Dermis microvascular lymphatic vessel endothelial cell (primary cell): ENCODE measurements around the gene GPR4. TPM values are rescaled to one million over a fixed set of nuclear protein-coding genes. Genes with fewer than 3 reads are reported as not detected.
A peak's percentile ranks its signal among the peaks of the same experiment; 100 is the strongest.
"Not testable (repeated sequence)": the region's sequence is repeated elsewhere in the genome, so short reads cannot be mapped to it uniquely, and the experiment has no call there.

Source experiments
- DNase-seq, 2 donors: peaks; one replicate each; pipeline versions ENCODE4 v3.0.0 to v3.0.0-alpha.2; 2010; ENCODE audit warnings: low read depth in 2 of 2
- total RNA-seq: library from RNA; depleted of rRNA; stranded (reverse); fragments of >200 nt; gene quantifications from 2 replicates; pipeline ENCODE4 v1.2.1, GENCODE V29; 2014

GPR4 gene
- total RNA-seq, 1 donor from 2014 or later, result 1.0 TPM

GRCh38 chr19:45623984-45624383, 22.0 kb upstream of the GPR4 start:
- no peak for DNase-seq

GRCh38 chr19:45621976-45622503, 20.0 kb upstream of the GPR4 start:
- DNase-seq, result no peak

- no peak for DNase-seq
These were observed 19.4 kb upstream of the GPR4 start for GRCh38 chr19:45621389-45621788.

- no peak for DNase-seq
These were observed 14.6 kb upstream of the GPR4 start for GRCh38 chr19:45616704-45617017.

GRCh38 chr19:45615795-45616703, 14.0 kb upstream of the GPR4 start:
- peak; percentile 85 to 98 for DNase-seq

GRCh38 chr19:45615056-45615455, 13.0 kb upstream of the GPR4 start:
- not testable (repeated sequence) for DNase-seq

GRCh38 chr19:45613926-45614725, 12.1 kb upstream of the GPR4 start:
- peak; percentile 77 to 92 for DNase-seq

- DNase-seq, result no peak
These were observed 6.9 kb upstream of the GPR4 start for GRCh38 chr19:45608948-45609347.

GRCh38 chr19:45607071-45608029, 5.3 kb upstream of the GPR4 start:
- DNase-seq, result peak; percentile 39 to 72

- DNase-seq, result no peak
These were observed 897 bp downstream of the GPR4 start for GRCh38 chr19:45601115-45601514.

- DNase-seq, result no peak
These were observed 1.6 kb downstream of the GPR4 start for GRCh38 chr19:45600340-45600885.

GRCh38 chr19:45599286-45599685, 2.7 kb downstream of the GPR4 start:
- DNase-seq, result no peak

GRCh38 chr19:45598267-45599001, 3.6 kb downstream of the GPR4 start:
- peak in 1 of 2 donors; percentile 55 for DNase-seq

- no peak for DNase-seq
These were observed 4.4 kb downstream of the GPR4 start for GRCh38 chr19:45597425-45598111.

GRCh38 chr19:45595814-45596213, 6.2 kb downstream of the GPR4 start:
- DNase-seq, result no peak

- DNase-seq, result no peak
These were observed 8.5 kb downstream of the GPR4 start for GRCh38 chr19:45593520-45593919.

- DNase-seq, result peak in 1 of 2 donors; percentile 37
These were observed 9.6 kb downstream of the GPR4 start for GRCh38 chr19:45592366-45592765.

GRCh38 chr19:45591638-45592005, 10.4 kb downstream of the GPR4 start:
- DNase-seq, result no peak

- no peak for DNase-seq
These were observed 10.9 kb downstream of the GPR4 start for GRCh38 chr19:45591004-45591637.
